Measurements from ENCODE around the gene CTDP1.
"Not testable (repeated sequence)": the region's sequence is repeated elsewhere in the genome, so short reads cannot be mapped to it uniquely, and the experiment has no call there.

The CTDP1 gene

GRCh38 chr18:79680891-79681339, 1.3 kb downstream of the CTDP1 start:
- no peak for DNase-seq (ENCODE audit: low read depth in 2 of 3, low spot score in 2 of 3)

GRCh38 chr18:79681484-79682387, 2.1 kb downstream of the CTDP1 start:
- DNase-seq (ENCODE audit: low read depth in 2 of 3, low spot score in 2 of 3) = peak in 1 of 3 experiments; percentile 68

GRCh38 chr18:79682481-79682880, 2.9 kb downstream of the CTDP1 start:
- no peak for DNase-seq (ENCODE audit: low read depth in 2 of 3, low spot score in 2 of 3)

GRCh38 chr18:79682894-79683625, 3.5 kb downstream of the CTDP1 start:
- peak in 1 of 3 experiments; percentile 57 for DNase-seq (ENCODE audit: low read depth in 2 of 3, low spot score in 2 of 3)

- no peak for DNase-seq (ENCODE audit: low read depth in 2 of 3, low spot score in 2 of 3)
These were observed 4.2 kb downstream of the CTDP1 start for GRCh38 chr18:79683626-79684282.

- DNase-seq (ENCODE audit: low read depth in 2 of 3, low spot score in 2 of 3) = no peak
These were observed 4.7 kb downstream of the CTDP1 start for GRCh38 chr18:79684283-79684631.

GRCh38 chr18:79684787-79685186, 5.2 kb downstream of the CTDP1 start:
- DNase-seq (ENCODE audit: low read depth in 2 of 3, low spot score in 2 of 3) = no peak

- DNase-seq (ENCODE audit: low read depth in 2 of 3, low spot score in 2 of 3) = no peak
These were observed 5.7 kb downstream of the CTDP1 start for GRCh38 chr18:79685281-79685680.

- no peak for DNase-seq (ENCODE audit: low read depth in 2 of 3, low spot score in 2 of 3)
These were observed 6.4 kb downstream of the CTDP1 start for GRCh38 chr18:79685971-79686370.

GRCh38 chr18:79687806-79688205, 8.2 kb downstream of the CTDP1 start:
- no peak for DNase-seq (ENCODE audit: low read depth in 2 of 3, low spot score in 2 of 3)

- no peak for DNase-seq (ENCODE audit: low read depth in 2 of 3, low spot score in 2 of 3)
These were observed 10.5 kb downstream of the CTDP1 start for GRCh38 chr18:79690071-79690470.

GRCh38 chr18:79690586-79691482, 11.2 kb downstream of the CTDP1 start:
- no peak for DNase-seq (ENCODE audit: low read depth in 2 of 3, low spot score in 2 of 3)

- no peak for DNase-seq (ENCODE audit: low read depth in 2 of 3, low spot score in 2 of 3)
These were observed 12.5 kb downstream of the CTDP1 start for GRCh38 chr18:79692056-79692455.

GRCh38 chr18:79692886-79693285, 13.3 kb downstream of the CTDP1 start:
- DNase-seq (ENCODE audit: low read depth in 2 of 3, low spot score in 2 of 3) = no peak

GRCh38 chr18:79693561-79694205, 14.1 kb downstream of the CTDP1 start:
- DNase-seq (ENCODE audit: low read depth in 2 of 3, low spot score in 2 of 3) = no peak

- not testable (repeated sequence) for DNase-seq (ENCODE audit: low read depth in 2 of 3, low spot score in 2 of 3)
These were observed 14.7 kb downstream of the CTDP1 start for GRCh38 chr18:79694206-79694894.

- DNase-seq (ENCODE audit: low read depth in 2 of 3, low spot score in 2 of 3) = no peak
These were observed 15.3 kb downstream of the CTDP1 start for GRCh38 chr18:79694895-79695213.

GRCh38 chr18:79695269-79695668, 15.7 kb downstream of the CTDP1 start:
- DNase-seq (ENCODE audit: low read depth in 2 of 3, low spot score in 2 of 3) = no peak
